Caco-2 (cell line): ENCODE results near the gene RALGPS2. TPM values are rescaled to one million over a fixed set of nuclear protein-coding genes. Genes with fewer than 3 reads are reported as not detected.

Experiments used
- BruUV-seq: library from RNA; stranded (reverse); fragments of 400-500 nt; replicated peaks from 2 replicates; lab custom pipeline; 2021; lab: Mats Ljungman, UMichigan
- CTCF ChIA-PET: fragments of 300-600 bp; sonication (Branson Sonifier 250); formaldehyde crosslinking; loops from one replicate; lab custom pipeline; 2022; ENCODE audit warnings: antibody characterized with exemption; lab: Charles Lee
- POLR2A ChIA-PET: fragments of 300-600 bp; sonication (Branson Sonifier 250); formaldehyde crosslinking; loops from one replicate; lab custom pipeline; 2022; ENCODE audit warnings: antibody characterized with exemption; lab: Charles Lee
- DNase-seq, 2 experiments: peaks; one replicate each; pipeline versions ENCODE4 v3.0.0 to v3.0.0-alpha.2; 2020 to 2022
- H3K27me3 ChIP-seq: replicated peaks from 2 replicates; pipeline ENCODE4 v1.6.0; 2011; ENCODE audit warnings: low read length; ENCODE audit not compliant: control insufficient read depth, insufficient read depth
- H3K36me3 ChIP-seq: 2 replicates; pipeline ENCODE4 v1.5.1; 2011; ENCODE audit warnings: low read length; ENCODE audit not compliant: control insufficient read depth, insufficient read depth
- H3K4me1 ChIP-seq: fragments of 250-450 bp; sonication (Bioruptor Pico); 2 replicates; pipeline ENCODE4 v1.5.1; 2020; ENCODE audit warnings: mild to moderate bottlenecking
- H3K4me3 ChIP-seq: 2 replicates; pipeline ENCODE4 v1.5.1; 2011; ENCODE audit warnings: low read depth, mild to moderate bottlenecking, control low read depth, low read length
- H3K9me3 ChIP-seq: fragments of 250-450 bp; sonication (Bioruptor Pico); 2 replicates; pipeline ENCODE4 v1.5.1; 2020; ENCODE audit warnings: mild to moderate bottlenecking, moderate library complexity
- H3K27ac Mint-ChIP-seq: one replicate; pipeline ENCODE4 v1.8.0; 2022; ENCODE audit warnings: mixed read lengths; ENCODE audit not compliant: unreplicated experiment
- H3K27me3 Mint-ChIP-seq: one replicate; pipeline ENCODE4 v1.8.0; 2022; ENCODE audit warnings: mixed read lengths; ENCODE audit not compliant: insufficient read depth, unreplicated experiment
- H3K36me3 Mint-ChIP-seq: one replicate; pipeline ENCODE4 v1.8.0; 2022; ENCODE audit warnings: mild to moderate bottlenecking, mixed read lengths; ENCODE audit not compliant: insufficient read depth, unreplicated experiment
- H3K4me1 Mint-ChIP-seq: one replicate; pipeline ENCODE4 v1.8.0; 2022; ENCODE audit warnings: low read depth, mixed read lengths; ENCODE audit not compliant: unreplicated experiment
- H3K4me3 Mint-ChIP-seq: one replicate; pipeline ENCODE4 v1.8.0; 2022; ENCODE audit warnings: mild to moderate bottlenecking, moderate library complexity, mixed read lengths; ENCODE audit not compliant: unreplicated experiment
- H3K9me3 Mint-ChIP-seq: one replicate; pipeline ENCODE4 v1.8.0; 2022; ENCODE audit warnings: mixed read lengths; ENCODE audit not compliant: unreplicated experiment
- intact Hi-C: fragments of 100-400 bp; cut with micrococcal nuclease; formaldehyde crosslinking; loops from one replicate; pipeline ENCODE4 v1.10.0; 2022; ENCODE audit not compliant: unreplicated experiment
- total RNA-seq: library from RNA; stranded (reverse); gene quantifications from 2 replicates; pipeline ENCODE4 v1.2.3, GENCODE V29; 2022
- TF ChIP-seq, protein P1 (sequence below), 2 experiments: fragments of 200-600 bp in 1 of 2; IDR thresholded peaks; 1 replicate in 1 of 2; 2 replicates in 1 of 2; pipeline versions ENCODE4 v1.5.1 to v1.8.0; 2011 to 2022; ENCODE audit warnings: antibody characterized with exemption in 1 of 2, control low read depth in 1 of 2, inconsistent platforms in 1 of 2, low read depth in 1 of 2, low read length in 1 of 2, mild to moderate bottlenecking in 1 of 2, moderate library complexity in 1 of 2; ENCODE audit not compliant: insufficient read depth in 1 of 2, severe bottlenecking in 1 of 2, unreplicated experiment in 1 of 2

RALGPS2 gene
- total RNA-seq, 1 experiment from 2014 or later, result 26.1 TPM

DNA sequence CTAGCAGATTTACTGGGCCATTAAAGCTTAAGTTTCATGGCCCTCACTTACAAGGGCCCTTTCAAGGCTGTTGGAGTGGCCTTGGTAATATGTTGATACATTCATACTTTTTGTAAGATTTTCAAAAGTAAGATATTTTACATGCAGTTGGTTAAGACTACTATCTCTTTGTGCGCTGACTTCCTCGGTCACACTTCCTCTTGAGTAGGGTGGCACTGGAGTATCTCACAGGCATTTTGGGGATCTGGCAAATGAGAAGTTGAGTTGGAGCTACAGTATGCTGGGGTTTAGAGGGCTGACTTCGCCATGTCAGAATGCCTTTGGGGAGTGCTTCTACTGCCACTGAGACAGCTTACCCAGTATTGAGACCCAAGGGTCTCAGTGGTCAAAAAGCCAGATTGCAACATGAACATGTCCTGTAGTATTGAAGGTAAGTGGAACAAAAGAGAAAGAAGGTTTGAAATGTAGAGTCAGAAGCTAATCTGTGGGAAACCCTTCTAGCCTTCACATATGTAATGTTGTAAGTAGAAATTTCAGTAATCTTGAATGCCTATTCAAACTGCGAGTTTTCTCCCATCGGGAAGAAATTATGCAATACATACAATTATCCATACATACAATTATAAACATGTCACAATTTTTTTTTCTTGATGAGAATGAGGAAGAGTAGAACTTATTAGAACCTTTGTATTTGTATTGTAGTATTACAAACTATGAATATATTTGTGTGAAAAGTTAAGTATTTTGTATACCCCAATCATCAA is 32.3 kb upstream of the RALGPS2 start:
- ChIA-PET POLR2A (no interaction called here), CTCF (no interaction called here)
- H3K27ac Mint-ChIP-seq, result no peak overlapping the region

GRCh38 chr1:178693366-178693765 is 31.7 kb upstream of the RALGPS2 start:
- no peak for DNase-seq
- H3K27ac Mint-ChIP-seq, result no peak overlapping the region

More for the DNA sequence above, 32.3 kb upstream of the RALGPS2 start:
- Histone ChIP-seq H3K27me3 (no peaks in the 10 kb centered on the region; the same call in 1 of the 2 replicates), H3K9me3 (no peaks in the 10 kb centered on the region), H3K4me3 (no peak overlapping the region), H3K36me3 (no peaks in the 10 kb centered on the region), H3K4me1 (no peaks in the 10 kb centered on the region)
- Mint-ChIP-seq H3K4me3 (no peak overlapping the region), H3K4me1 (no peaks in the 10 kb centered on the region), H3K9me3 (peaks cover 22% of the 10 kb centered on the region), H3K36me3 (no peaks in the 10 kb centered on the region), H3K27me3 (no peaks in the 10 kb centered on the region)
- TF ChIP-seq, protein P1, sequence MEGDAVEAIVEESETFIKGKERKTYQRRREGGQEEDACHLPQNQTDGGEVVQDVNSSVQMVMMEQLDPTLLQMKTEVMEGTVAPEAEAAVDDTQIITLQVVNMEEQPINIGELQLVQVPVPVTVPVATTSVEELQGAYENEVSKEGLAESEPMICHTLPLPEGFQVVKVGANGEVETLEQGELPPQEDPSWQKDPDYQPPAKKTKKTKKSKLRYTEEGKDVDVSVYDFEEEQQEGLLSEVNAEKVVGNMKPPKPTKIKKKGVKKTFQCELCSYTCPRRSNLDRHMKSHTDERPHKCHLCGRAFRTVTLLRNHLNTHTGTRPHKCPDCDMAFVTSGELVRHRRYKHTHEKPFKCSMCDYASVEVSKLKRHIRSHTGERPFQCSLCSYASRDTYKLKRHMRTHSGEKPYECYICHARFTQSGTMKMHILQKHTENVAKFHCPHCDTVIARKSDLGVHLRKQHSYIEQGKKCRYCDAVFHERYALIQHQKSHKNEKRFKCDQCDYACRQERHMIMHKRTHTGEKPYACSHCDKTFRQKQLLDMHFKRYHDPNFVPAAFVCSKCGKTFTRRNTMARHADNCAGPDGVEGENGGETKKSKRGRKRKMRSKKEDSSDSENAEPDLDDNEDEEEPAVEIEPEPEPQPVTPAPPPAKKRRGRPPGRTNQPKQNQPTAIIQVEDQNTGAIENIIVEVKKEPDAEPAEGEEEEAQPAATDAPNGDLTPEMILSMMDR (IDR thresholded peaks at IDR 0.05; ENCODE audit: insufficient read depth in 1 of 2, low read depth in 1 of 2, low read length in 1 of 2, severe bottlenecking in 1 of 2, unreplicated experiment in 1 of 2), result no peak
- DNase-seq, result no peak
- BruUV-seq, result no TSS peak
- intact Hi-C loops, result loop anchor here (1.0 kb wide), 1 partner anchor 149 kb away; no protein-coding TSS in a partner anchor

GRCh38 chr1:178694923-178695525 is 30.0 kb upstream of the RALGPS2 start:
- Mint-ChIP-seq H3K27me3 (no peaks in the 10 kb centered on the region), H3K36me3 (no peaks in the 10 kb centered on the region), H3K27ac (no peak overlapping the region), H3K4me1 (no peaks in the 10 kb centered on the region), H3K9me3 (peaks cover 22% of the 10 kb centered on the region), H3K4me3 (no peak overlapping the region)
- intact Hi-C loops, result no loop called here
- Histone ChIP-seq H3K4me1 (no peaks in the 10 kb centered on the region), H3K36me3 (no peaks in the 10 kb centered on the region), H3K4me3 (no peak overlapping the region), H3K27me3 (no peaks in the 10 kb centered on the region), H3K9me3 (no peaks in the 10 kb centered on the region)
- ChIA-PET POLR2A (no interaction called here), CTCF (no interaction called here)
- TF ChIP-seq, protein P1 (IDR thresholded peaks at IDR 0.05; ENCODE audit: insufficient read depth in 1 of 2, low read depth in 1 of 2, low read length in 1 of 2, severe bottlenecking in 1 of 2, unreplicated experiment in 1 of 2), result no peak
- BruUV-seq, result no TSS peak
- DNase-seq, result no peak

More at GRCh38 chr1:178693366-178693765, 31.7 kb upstream of the RALGPS2 start:
- no peak overlapping the region for H3K4me3 Mint-ChIP-seq
- ChIA-PET CTCF (no interaction called here), POLR2A (no interaction called here)
- Histone ChIP-seq H3K27me3 (no peaks in the 10 kb centered on the region; the same call in 1 of the 2 replicates), H3K9me3 (no peaks in the 10 kb centered on the region), H3K36me3 (no peaks in the 10 kb centered on the region), H3K4me1 (no peaks in the 10 kb centered on the region), H3K4me3 (no peak overlapping the region)
- no TSS peak for BruUV-seq
- H3K4me1 Mint-ChIP-seq, result no peaks in the 10 kb centered on the region
- TF ChIP-seq, protein P1 (IDR thresholded peaks at IDR 0.05; ENCODE audit: insufficient read depth in 1 of 2, low read depth in 1 of 2, low read length in 1 of 2, severe bottlenecking in 1 of 2, unreplicated experiment in 1 of 2), result peak in 1 of 2 experiments; percentile 41
- H3K36me3 Mint-ChIP-seq, result no peaks in the 10 kb centered on the region
- peaks cover 22% of the 10 kb centered on the region for H3K9me3 Mint-ChIP-seq
- intact Hi-C loops, result loop anchor here (1.0 kb wide), 1 partner anchor 150 kb away; no protein-coding TSS in a partner anchor
- no peaks in the 10 kb centered on the region for H3K27me3 Mint-ChIP-seq
